K562 (cell line): ENCODE results near the gene CEP57. TPM values are rescaled to one million over a fixed set of nuclear protein-coding genes. Genes with fewer than 3 reads are reported as not detected.
A peak's percentile ranks its signal among the peaks of the same experiment; 100 is the strongest.

Experiments used
- C11orf30 ChIP-seq: fragments of 450-650 bp; IDR thresholded peaks from 2 replicates; pipeline ENCODE4 v1.6.1; 2016; ENCODE audit warnings: low read depth, mild to moderate bottlenecking
- CCNT2 ChIP-seq: IDR thresholded peaks from 2 replicates; pipeline ENCODE4 v1.6.1; 2011; ENCODE audit warnings: borderline replicate concordance, low read depth, mild to moderate bottlenecking, moderate library complexity, mixed read lengths, low read length; ENCODE audit not compliant: insufficient read length; ENCODE audit errors: extremely low read depth
- ETV1 ChIP-seq: fragments of 450-650 bp; conservative IDR thresholded peaks from 2 replicates; pipeline ENCODE4 v1.6.1; 2016; ENCODE audit warnings: missing genetic modification characterization, control low read depth, low read depth, missing compliant biosample characterization
- NCOA2 ChIP-seq, 2 experiments: fragments of 450-650 bp; IDR thresholded peaks; 2 replicates each; pipeline ENCODE4 v1.6.1; 2018; ENCODE audit warnings: mild to moderate bottlenecking in 2 of 2, moderate library complexity in 1 of 2; ENCODE audit not compliant: partially characterized antibody in 2 of 2
- PHF20 ChIP-seq: fragments of 450-650 bp; IDR thresholded peaks from 2 replicates; pipeline ENCODE4 v1.6.1; 2018; ENCODE audit not compliant: partially characterized antibody
- POLR2AphosphoS2 ChIP-seq: IDR thresholded peaks from 2 replicates; pipeline ENCODE4 v1.6.1; 2012; ENCODE audit warnings: low read length, improper control_type of control experiment
- PRDM10 ChIP-seq: fragments of 450-650 bp; IDR thresholded peaks from 2 replicates; pipeline ENCODE4 v1.6.1; 2018; ENCODE audit not compliant: partially characterized antibody
- SMARCA4 ChIP-seq: fragments of 450-650 bp; IDR thresholded peaks from 2 replicates; pipeline ENCODE4 v1.6.1; 2016
- TAL1 ChIP-seq: fragments of 450-650 bp; IDR thresholded peaks from 2 replicates; pipeline ENCODE4 v1.6.1; 2016; ENCODE audit warnings: mild to moderate bottlenecking
- TFAM ChIP-seq: fragments of 250-450 bp; sonication (Bioruptor Pico); conservative IDR thresholded peaks from 2 replicates; pipeline ENCODE4 v1.5.0; 2021; ENCODE audit warnings: mild to moderate bottlenecking, moderate library complexity
- ZFP36 ChIP-seq: fragments of 150-350 bp; IDR thresholded peaks from 2 replicates; pipeline ENCODE4 v1.6.1; 2018; ENCODE audit warnings: low read length, low read depth; ENCODE audit not compliant: partially characterized antibody
- polyA plus RNA-seq, 8 experiments: library from polyadenylated mRNA; depleted of rRNA in 4 of 8; stranded (reverse) in 5 of 8; unstranded in 3 of 8; fragments of >200 nt; fragmentation: Nextera tagmentation in 2 of 8; fragmentation: Illumina TruSeq in 1 of 8; extraction: Ambion mirVana in 2 of 8; extraction: Trizol in 1 of 8; gene quantifications; 2 replicates each; pipeline versions ENCODE4 v1.2.1 to v1.2.3, GENCODE V29; 2011 to 2014; ENCODE audit warnings: inconsistent platforms in 1 of 8, missing spikeins in 1 of 8
- total RNA-seq, 7 experiments: library from RNA; depleted of rRNA in 6 of 7; stranded (reverse); fragments of >200 nt in 6 of 7; fragmentation: Illumina TruSeq in 2 of 7; extraction: Trizol in 2 of 7; gene quantifications; 2 replicates each; pipeline versions ENCODE4 v1.2.1 to v1.2.3, GENCODE V29; 2011 to 2021; ENCODE audit warnings: low replicate concordance in 1 of 7

CEP57 gene
- total and polyA plus RNA-seq, 9 of the 15 experiments (the other 6 are each of a cell fraction or from before 2014, with no cell fraction given) = 25.1 to 88.1 (median 65.2) TPM

- no peak for TF ChIP-seq PRDM10
- TF ChIP-seq C11orf30 = no peak
- no peak for TF ChIP-seq TFAM (CRISPR knock-in tag)
- no peak for TF ChIP-seq NCOA2 (IDR thresholded peaks at IDR 0.05; ENCODE audit: partially characterized antibody in 2 of 2)
- no peak for TF ChIP-seq TAL1
- no peak for TF ChIP-seq ETV1 (tag)
- no peak for TF ChIP-seq PHF20
- no peak for TF ChIP-seq ZFP36
- TF ChIP-seq POLR2AphosphoS2 = no peak
- 0 out of 2 replicates have a peak, but pooled peaks have one; percentile 9 for TF ChIP-seq SMARCA4
- no peak for TF ChIP-seq CCNT2
Measured at GRCh38 chr11:95793116-95793515, 2.8 kb downstream of the CEP57 start (continued).
